Measurements from ENCODE around the gene ATG16L1. TPM values are rescaled to one million over a fixed set of nuclear protein-coding genes. Genes with fewer than 3 reads are reported as not detected.
A peak's percentile ranks its signal among the peaks of the same experiment; 100 is the strongest.

Gene ATG16L1
- total RNA-seq, 3 donors from 2014 or later (not counting 1 experiment from before 2014, with no cell fraction given), result 106 to 142 (median 117) TPM

DNA sequence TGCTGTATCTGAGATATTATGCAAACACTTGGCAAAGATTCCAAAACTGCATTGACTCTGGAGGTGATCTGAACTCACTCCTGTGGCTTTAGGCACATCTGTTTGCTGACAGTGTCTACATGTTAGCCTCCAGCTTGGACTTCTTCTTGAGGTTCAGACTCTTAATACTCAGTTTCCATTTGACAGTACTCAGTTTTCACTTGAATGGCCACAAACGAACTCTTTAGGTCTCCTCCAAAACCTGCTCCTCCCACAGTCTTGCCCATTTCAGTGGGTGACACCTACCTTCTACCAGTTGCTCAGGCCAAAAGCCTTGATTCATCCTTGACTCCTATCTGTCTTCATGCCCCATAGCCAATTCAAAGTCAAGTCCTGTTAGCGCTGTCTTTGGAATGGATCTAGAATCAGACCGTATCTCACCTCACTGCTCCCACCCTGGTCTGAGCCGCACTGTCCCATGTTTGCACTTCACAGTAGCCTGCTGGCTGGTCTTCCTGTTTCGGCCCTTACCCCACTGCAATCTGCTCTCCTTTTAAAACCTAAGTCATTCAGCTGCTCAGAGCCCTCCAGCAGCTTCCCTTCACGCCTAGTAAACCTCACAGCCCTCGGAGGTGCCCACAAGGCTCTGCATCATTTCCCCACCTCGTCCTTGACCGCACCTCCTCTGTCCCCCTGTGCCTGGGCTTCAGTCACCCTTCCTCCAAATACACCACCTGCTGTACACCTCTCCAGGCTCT, 10.5 kb downstream of the ATG16L1 start:
- Histone ChIP-seq H3K27me3 (ENCODE audit: control insufficient read depth, insufficient read depth, low read length) (no peaks in the 10 kb centered on the region), H3K36me3 (ENCODE audit: control insufficient read depth, insufficient read depth, low read length) (peaks cover 84% of the 10 kb centered on the region), H3K27ac (ENCODE audit: low read length) (peak overlapping the region; percentile 40), H3K4me3 (ENCODE audit: low read length) (no peak overlapping the region), H3K4me1 (ENCODE audit: control insufficient read depth, insufficient read depth, low read length) (peaks cover 28% of the 10 kb centered on the region), H3K9me3 (ENCODE audit: control insufficient read depth, insufficient read depth, low read length) (no peaks in the 10 kb centered on the region)
- Mint-ChIP-seq H3K27me3 (ENCODE audit: low read depth in 2 of 2) (no peaks in the 10 kb centered on the region), H3K27ac (peak overlapping the region; percentile 79 to 95), H3K9me3 (no peaks in the 10 kb centered on the region), H3K36me3 (peaks cover 19% of the 10 kb centered on the region), H3K4me1 (peaks cover 52 to 56% of the 10 kb centered on the region in 2 donors), H3K4me3 (peak overlapping the region; percentile 38)
- DNase-seq (no peak), ATAC-seq (peak; percentile 54 to 78 (median 60))
- TF ChIP-seq, protein P1, sequence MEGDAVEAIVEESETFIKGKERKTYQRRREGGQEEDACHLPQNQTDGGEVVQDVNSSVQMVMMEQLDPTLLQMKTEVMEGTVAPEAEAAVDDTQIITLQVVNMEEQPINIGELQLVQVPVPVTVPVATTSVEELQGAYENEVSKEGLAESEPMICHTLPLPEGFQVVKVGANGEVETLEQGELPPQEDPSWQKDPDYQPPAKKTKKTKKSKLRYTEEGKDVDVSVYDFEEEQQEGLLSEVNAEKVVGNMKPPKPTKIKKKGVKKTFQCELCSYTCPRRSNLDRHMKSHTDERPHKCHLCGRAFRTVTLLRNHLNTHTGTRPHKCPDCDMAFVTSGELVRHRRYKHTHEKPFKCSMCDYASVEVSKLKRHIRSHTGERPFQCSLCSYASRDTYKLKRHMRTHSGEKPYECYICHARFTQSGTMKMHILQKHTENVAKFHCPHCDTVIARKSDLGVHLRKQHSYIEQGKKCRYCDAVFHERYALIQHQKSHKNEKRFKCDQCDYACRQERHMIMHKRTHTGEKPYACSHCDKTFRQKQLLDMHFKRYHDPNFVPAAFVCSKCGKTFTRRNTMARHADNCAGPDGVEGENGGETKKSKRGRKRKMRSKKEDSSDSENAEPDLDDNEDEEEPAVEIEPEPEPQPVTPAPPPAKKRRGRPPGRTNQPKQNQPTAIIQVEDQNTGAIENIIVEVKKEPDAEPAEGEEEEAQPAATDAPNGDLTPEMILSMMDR (IDR thresholded peaks at IDR 0.05), result no peak
- intact Hi-C loops (cut with micrococcal nuclease), result no loop called here
- WGBS (ENCODE audit: insufficient coverage), result 41% methylated on average over 9 of the region's 9 CpGs

DNA sequence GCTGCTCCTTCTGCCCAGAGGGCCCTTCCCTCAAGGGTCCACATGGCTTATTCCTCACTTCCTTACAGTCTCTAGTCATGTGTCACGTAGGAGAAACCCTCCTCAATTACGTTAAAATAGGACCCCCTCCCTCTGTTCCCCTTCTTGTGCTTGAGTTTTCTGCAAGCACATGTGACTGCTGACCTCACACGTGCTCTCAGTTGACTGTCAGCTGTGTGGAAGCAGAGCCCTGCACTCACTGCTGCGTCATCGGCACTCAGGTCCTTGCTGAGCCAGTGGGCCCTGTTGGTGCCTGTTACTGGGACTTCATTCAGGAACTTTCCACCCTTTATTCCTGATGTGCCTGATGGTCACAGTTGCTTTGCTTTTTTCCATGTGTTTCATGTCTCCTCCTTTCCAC, 11.1 kb downstream of the ATG16L1 start:
- intact Hi-C loops (cut with micrococcal nuclease), result no loop called here
- peak overlapping the region; percentile 38 for H3K4me3 Mint-ChIP-seq

DNA sequence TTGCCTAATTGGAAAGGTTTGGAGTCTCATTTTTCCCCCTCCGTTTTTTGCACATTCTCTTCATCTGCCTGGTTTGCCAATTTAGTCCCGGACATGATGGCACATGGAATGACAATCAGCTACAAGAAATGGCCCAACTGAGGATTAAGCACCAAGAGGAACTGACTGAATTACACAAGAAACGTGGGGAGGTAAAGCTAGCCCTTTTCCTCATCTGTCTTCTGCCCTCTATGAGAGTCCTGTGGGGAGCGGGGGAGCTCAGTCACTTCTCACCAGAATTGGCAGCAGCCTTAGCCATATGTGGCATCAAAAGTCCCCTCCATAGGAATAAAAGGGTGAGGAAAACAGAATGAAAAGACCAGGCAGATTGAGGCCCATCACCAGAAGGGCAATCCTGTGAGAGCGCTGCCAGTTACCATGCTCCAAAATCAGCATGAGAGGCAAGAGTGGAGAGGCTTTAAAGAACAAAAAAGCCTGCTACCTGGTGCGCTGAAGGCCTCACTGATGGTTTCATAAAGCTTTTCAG, 11.6 kb downstream of the ATG16L1 start:
- no peak overlapping the region for H3K4me3 ChIP-seq (ENCODE audit: low read length)
- Mint-ChIP-seq H3K4me1 (peaks cover 59 to 64% of the 10 kb centered on the region in 2 donors), H3K36me3 (peaks cover 19% of the 10 kb centered on the region)

More for the DNA sequence above, 11.1 kb downstream of the ATG16L1 start:
- ATAC-seq (peak; percentile 35 to 55 (median 37)), DNase-seq (no peak)
- WGBS (ENCODE audit: insufficient coverage), result 75% methylated on average over 5 of the region's 5 CpGs
- Mint-ChIP-seq H3K4me1 (peaks cover 56 to 59% of the 10 kb centered on the region in 2 donors), H3K36me3 (peaks cover 19% of the 10 kb centered on the region), H3K9me3 (no peaks in the 10 kb centered on the region), H3K27me3 (ENCODE audit: low read depth in 2 of 2) (no peaks in the 10 kb centered on the region), H3K27ac (peak overlapping the region; percentile 79 to 95)
- peak overlapping the region; percentile 40 for H3K27ac ChIP-seq (ENCODE audit: low read length)
- no peaks in the 10 kb centered on the region for H3K9me3 ChIP-seq (ENCODE audit: control insufficient read depth, insufficient read depth, low read length)
- no peak overlapping the region for H3K4me3 ChIP-seq (ENCODE audit: low read length)
- peaks cover 33% of the 10 kb centered on the region for H3K4me1 ChIP-seq (ENCODE audit: control insufficient read depth, insufficient read depth, low read length)
- peaks cover 82% of the 10 kb centered on the region for H3K36me3 ChIP-seq (ENCODE audit: control insufficient read depth, insufficient read depth, low read length)
- H3K27me3 ChIP-seq (ENCODE audit: control insufficient read depth, insufficient read depth, low read length), result no peaks in the 10 kb centered on the region
- TF ChIP-seq, protein P1 (IDR thresholded peaks at IDR 0.05), result no peak

More for the DNA sequence above, 11.6 kb downstream of the ATG16L1 start:
- peaks cover 39% of the 10 kb centered on the region for H3K4me1 ChIP-seq (ENCODE audit: control insufficient read depth, insufficient read depth, low read length)
- peaks cover 81% of the 10 kb centered on the region for H3K36me3 ChIP-seq (ENCODE audit: control insufficient read depth, insufficient read depth, low read length)
- no peaks in the 10 kb centered on the region for H3K9me3 Mint-ChIP-seq
- H3K27ac Mint-ChIP-seq, result peak overlapping the region; percentile 79 to 95
- 97% methylated on average over 6 of the region's 6 CpGs for WGBS (ENCODE audit: insufficient coverage)
- ATAC-seq (no peak), DNase-seq (no peak)
- no peak overlapping the region for H3K4me3 Mint-ChIP-seq
- no peaks in the 10 kb centered on the region for H3K9me3 ChIP-seq (ENCODE audit: control insufficient read depth, insufficient read depth, low read length)
- H3K27me3 ChIP-seq (ENCODE audit: control insufficient read depth, insufficient read depth, low read length), result no peaks in the 10 kb centered on the region
- intact Hi-C loops (cut with micrococcal nuclease), result no loop called here
- no peak overlapping the region for H3K27ac ChIP-seq (ENCODE audit: low read length)
- no peaks in the 10 kb centered on the region for H3K27me3 Mint-ChIP-seq (ENCODE audit: low read depth in 2 of 2)
- TF ChIP-seq, protein P1 (IDR thresholded peaks at IDR 0.05), result no peak

All from natural killer cell (primary cell).